Measurements from ENCODE around the gene CSNK2A1.
"Not testable (repeated sequence)": the region's sequence is repeated elsewhere in the genome, so short reads cannot be mapped to it uniquely, and the experiment has no call there.

CSNK2A1 gene

GRCh38 chr20:533526-533925 is 10.1 kb downstream of the CSNK2A1 start:
- no peak for DNase-seq (ENCODE audit: low spot score)

GRCh38 chr20:532530-532929 is 11.1 kb downstream of the CSNK2A1 start:
- DNase-seq (ENCODE audit: low spot score): no peak

- no peak for DNase-seq (ENCODE audit: low spot score)
Observed at GRCh38 chr20:531608-532007, 12.0 kb downstream of the CSNK2A1 start.

GRCh38 chr20:530321-530720 is 13.3 kb downstream of the CSNK2A1 start:
- DNase-seq (ENCODE audit: low spot score): no peak

- no peak for DNase-seq (ENCODE audit: low spot score)
Observed at GRCh38 chr20:528923-529604, 14.5 kb downstream of the CSNK2A1 start.

GRCh38 chr20:527571-527886 is 16.1 kb downstream of the CSNK2A1 start:
- DNase-seq (ENCODE audit: low spot score): no peak

GRCh38 chr20:521860-522259 is 21.7 kb downstream of the CSNK2A1 start:
- DNase-seq (ENCODE audit: low spot score): no peak

GRCh38 chr20:519999-520398 is 23.6 kb downstream of the CSNK2A1 start:
- no peak for DNase-seq (ENCODE audit: low spot score)

GRCh38 chr20:517221-517620 is 26.4 kb downstream of the CSNK2A1 start:
- no peak for DNase-seq (ENCODE audit: low spot score)

GRCh38 chr20:516799-517198 is 26.8 kb downstream of the CSNK2A1 start:
- DNase-seq (ENCODE audit: low spot score): no peak

- no peak for DNase-seq (ENCODE audit: low spot score)
Observed at GRCh38 chr20:515696-516095, 27.9 kb downstream of the CSNK2A1 start.

GRCh38 chr20:513429-513828 is 30.2 kb downstream of the CSNK2A1 start:
- DNase-seq (ENCODE audit: low spot score): no peak

- DNase-seq (ENCODE audit: low spot score): not testable (repeated sequence)
Observed at GRCh38 chr20:510328-511057, 33.1 kb downstream of the CSNK2A1 start.

- not testable (repeated sequence) for DNase-seq (ENCODE audit: low spot score)
Observed at GRCh38 chr20:508364-508787, 35.2 kb downstream of the CSNK2A1 start.

GRCh38 chr20:507761-508332 is 35.7 kb downstream of the CSNK2A1 start:
- DNase-seq (ENCODE audit: low spot score): no peak

- DNase-seq (ENCODE audit: low spot score): no peak
Observed at GRCh38 chr20:507006-507758, 36.4 kb downstream of the CSNK2A1 start.

GRCh38 chr20:504632-505075 is 38.9 kb downstream of the CSNK2A1 start:
- DNase-seq (ENCODE audit: low spot score): no peak

- no peak for DNase-seq (ENCODE audit: low spot score)
Observed at GRCh38 chr20:503048-503737, 40.4 kb downstream of the CSNK2A1 start.

GRCh38 chr20:497979-498378 is 45.6 kb downstream of the CSNK2A1 start:
- no peak for DNase-seq (ENCODE audit: low spot score)

GRCh38 chr20:496126-496696 is 47.4 kb downstream of the CSNK2A1 start:
- no peak for DNase-seq (ENCODE audit: low spot score)

- no peak for DNase-seq (ENCODE audit: low spot score)
Observed at GRCh38 chr20:492159-492558, 51.4 kb downstream of the CSNK2A1 start.

- DNase-seq (ENCODE audit: low spot score): no peak
Observed at GRCh38 chr20:487655-488054, 55.9 kb downstream of the CSNK2A1 start.

All from germinal center (tissue), 1 donor.